ENCODE data around the gene NOCT.

DNA sequence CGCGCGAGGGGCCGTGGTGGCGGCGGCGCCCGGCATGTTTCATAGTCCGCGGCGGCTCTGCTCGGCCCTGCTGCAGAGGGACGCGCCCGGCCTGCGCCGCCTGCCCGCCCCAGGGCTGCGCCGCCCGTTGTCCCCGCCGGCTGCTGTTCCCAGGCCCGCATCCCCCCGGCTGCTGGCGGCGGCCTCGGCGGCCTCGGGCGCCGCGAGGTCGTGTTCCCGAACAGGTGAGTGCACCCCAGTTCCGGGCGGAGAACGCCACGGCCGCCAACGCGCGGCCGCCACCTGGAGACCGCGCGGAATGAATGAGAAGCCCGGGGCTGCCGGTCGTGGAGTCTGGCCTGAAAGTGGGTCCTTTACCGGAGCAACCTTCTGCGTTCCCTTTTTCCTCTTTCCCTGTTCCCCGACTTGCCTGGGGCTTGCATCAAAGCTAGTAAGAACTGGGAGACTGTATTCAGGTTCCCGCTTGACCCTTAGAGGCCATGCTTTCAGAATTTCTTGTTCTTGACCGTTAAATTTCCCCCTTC is 429 bp downstream of the NOCT start:
- TF ChIP-seq POLR2AphosphoS5 (IDR thresholded peaks at IDR 0.05) (no peak), EP300 (conservative IDR thresholded peaks at IDR 0.05; ENCODE audit: poor library complexity, severe bottlenecking) (no peak), EZH2 (IDR thresholded peaks at IDR 0.05; ENCODE audit: borderline replicate concordance, insufficient read depth, low read length, poor library complexity, severe bottlenecking) (no peak), RAD21 (conservative IDR thresholded peaks at IDR 0.05) (peak; percentile 25), SMC3 (conservative IDR thresholded peaks at IDR 0.05; ENCODE audit: poor library complexity) (no peak), MXI1 (conservative IDR thresholded peaks at IDR 0.05; ENCODE audit: poor library complexity, severe bottlenecking) (peak; percentile 61), TAF1 (IDR thresholded peaks at IDR 0.05; ENCODE audit: low read depth) (no peak)
- TF ChIP-seq, protein P1, sequence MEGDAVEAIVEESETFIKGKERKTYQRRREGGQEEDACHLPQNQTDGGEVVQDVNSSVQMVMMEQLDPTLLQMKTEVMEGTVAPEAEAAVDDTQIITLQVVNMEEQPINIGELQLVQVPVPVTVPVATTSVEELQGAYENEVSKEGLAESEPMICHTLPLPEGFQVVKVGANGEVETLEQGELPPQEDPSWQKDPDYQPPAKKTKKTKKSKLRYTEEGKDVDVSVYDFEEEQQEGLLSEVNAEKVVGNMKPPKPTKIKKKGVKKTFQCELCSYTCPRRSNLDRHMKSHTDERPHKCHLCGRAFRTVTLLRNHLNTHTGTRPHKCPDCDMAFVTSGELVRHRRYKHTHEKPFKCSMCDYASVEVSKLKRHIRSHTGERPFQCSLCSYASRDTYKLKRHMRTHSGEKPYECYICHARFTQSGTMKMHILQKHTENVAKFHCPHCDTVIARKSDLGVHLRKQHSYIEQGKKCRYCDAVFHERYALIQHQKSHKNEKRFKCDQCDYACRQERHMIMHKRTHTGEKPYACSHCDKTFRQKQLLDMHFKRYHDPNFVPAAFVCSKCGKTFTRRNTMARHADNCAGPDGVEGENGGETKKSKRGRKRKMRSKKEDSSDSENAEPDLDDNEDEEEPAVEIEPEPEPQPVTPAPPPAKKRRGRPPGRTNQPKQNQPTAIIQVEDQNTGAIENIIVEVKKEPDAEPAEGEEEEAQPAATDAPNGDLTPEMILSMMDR (IDR thresholded peaks at IDR 0.05; ENCODE audit: poor library complexity, severe bottlenecking) = no peak
- TF ChIP-seq, protein P2, sequence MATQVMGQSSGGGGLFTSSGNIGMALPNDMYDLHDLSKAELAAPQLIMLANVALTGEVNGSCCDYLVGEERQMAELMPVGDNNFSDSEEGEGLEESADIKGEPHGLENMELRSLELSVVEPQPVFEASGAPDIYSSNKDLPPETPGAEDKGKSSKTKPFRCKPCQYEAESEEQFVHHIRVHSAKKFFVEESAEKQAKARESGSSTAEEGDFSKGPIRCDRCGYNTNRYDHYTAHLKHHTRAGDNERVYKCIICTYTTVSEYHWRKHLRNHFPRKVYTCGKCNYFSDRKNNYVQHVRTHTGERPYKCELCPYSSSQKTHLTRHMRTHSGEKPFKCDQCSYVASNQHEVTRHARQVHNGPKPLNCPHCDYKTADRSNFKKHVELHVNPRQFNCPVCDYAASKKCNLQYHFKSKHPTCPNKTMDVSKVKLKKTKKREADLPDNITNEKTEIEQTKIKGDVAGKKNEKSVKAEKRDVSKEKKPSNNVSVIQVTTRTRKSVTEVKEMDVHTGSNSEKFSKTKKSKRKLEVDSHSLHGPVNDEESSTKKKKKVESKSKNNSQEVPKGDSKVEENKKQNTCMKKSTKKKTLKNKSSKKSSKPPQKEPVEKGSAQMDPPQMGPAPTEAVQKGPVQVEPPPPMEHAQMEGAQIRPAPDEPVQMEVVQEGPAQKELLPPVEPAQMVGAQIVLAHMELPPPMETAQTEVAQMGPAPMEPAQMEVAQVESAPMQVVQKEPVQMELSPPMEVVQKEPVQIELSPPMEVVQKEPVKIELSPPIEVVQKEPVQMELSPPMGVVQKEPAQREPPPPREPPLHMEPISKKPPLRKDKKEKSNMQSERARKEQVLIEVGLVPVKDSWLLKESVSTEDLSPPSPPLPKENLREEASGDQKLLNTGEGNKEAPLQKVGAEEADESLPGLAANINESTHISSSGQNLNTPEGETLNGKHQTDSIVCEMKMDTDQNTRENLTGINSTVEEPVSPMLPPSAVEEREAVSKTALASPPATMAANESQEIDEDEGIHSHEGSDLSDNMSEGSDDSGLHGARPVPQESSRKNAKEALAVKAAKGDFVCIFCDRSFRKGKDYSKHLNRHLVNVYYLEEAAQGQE (IDR thresholded peaks at IDR 0.05; ENCODE audit: borderline replicate concordance) = no peak
